ENCODE measurements around the gene BORCS8.
A peak's percentile ranks its signal among the peaks of the same experiment; 100 is the strongest.
"Not testable (repeated sequence)": the region's sequence is repeated elsewhere in the genome, so short reads cannot be mapped to it uniquely, and the experiment has no call there.

BORCS8 gene

GRCh38 chr19:19192078-19192882 is at the start of gene BORCS8, which contains the start of gene RFXANK:
BORCS8 (minus strand) TSS chr19:19192152; CDS start chr19:19192117, 35 bp downstream.
RFXANK (plus strand) TSS chr19:19192258; CDS start chr19:19193947, 1,689 bp downstream.
- peak; percentile 96 to 97 for DNase-seq

GRCh38 chr19:19240476-19240875 is 48.5 kb upstream of the BORCS8 start:
- no peak for DNase-seq

- DNase-seq, result no peak
Observed at GRCh38 chr19:19239675-19240074, 47.7 kb upstream of the BORCS8 start.

- DNase-seq, result no peak
Observed at GRCh38 chr19:19238126-19238894, 46.4 kb upstream of the BORCS8 start.

GRCh38 chr19:19236173-19236572 is 44.2 kb upstream of the BORCS8 start:
- no peak for DNase-seq

GRCh38 chr19:19234220-19234816 is 42.4 kb upstream of the BORCS8 start:
- DNase-seq, result no peak

GRCh38 chr19:19232261-19232721 is 40.3 kb upstream of the BORCS8 start:
- no peak for DNase-seq

GRCh38 chr19:19230999-19231398 is 39.0 kb upstream of the BORCS8 start:
- DNase-seq, result no peak

- DNase-seq, result no peak
Observed at GRCh38 chr19:19229701-19230100, 37.7 kb upstream of the BORCS8 start.

GRCh38 chr19:19227217-19227616 is 35.3 kb upstream of the BORCS8 start:
- DNase-seq, result no peak

GRCh38 chr19:19226663-19227062 is 34.7 kb upstream of the BORCS8 start:
- DNase-seq, result no peak

GRCh38 chr19:19226204-19226603 is 34.3 kb upstream of the BORCS8 start:
- no peak for DNase-seq

- peak; percentile 64 to 70 for DNase-seq
Observed at GRCh38 chr19:19224852-19225494, 33.0 kb upstream of the BORCS8 start.

- DNase-seq, result no peak
Observed at GRCh38 chr19:19224150-19224851, 32.3 kb upstream of the BORCS8 start.

GRCh38 chr19:19223636-19224035 is 31.7 kb upstream of the BORCS8 start:
- no peak for DNase-seq

- DNase-seq, result no peak
Observed at GRCh38 chr19:19223060-19223459, 31.1 kb upstream of the BORCS8 start.

GRCh38 chr19:19221000-19221399 is 29.0 kb upstream of the BORCS8 start:
- not testable (repeated sequence) for DNase-seq

- DNase-seq, result no peak
Observed at GRCh38 chr19:19218911-19219310, 27.0 kb upstream of the BORCS8 start.

GRCh38 chr19:19217099-19217498 is 25.1 kb upstream of the BORCS8 start:
- DNase-seq, result no peak

- DNase-seq, result no peak
Observed at GRCh38 chr19:19215792-19216191, 23.8 kb upstream of the BORCS8 start.

GRCh38 chr19:19214892-19215291 is 22.9 kb upstream of the BORCS8 start:
- peak; percentile 23 to 27 for DNase-seq

GRCh38 chr19:19214159-19214490 is 22.2 kb upstream of the BORCS8 start:
- DNase-seq, result no peak

All from stimulated activated CD4-positive, alpha-beta T cell treated with anti-CD3 and anti-CD28 coated beads, Interleukin-2, amount 100 ng/mL, for 48 hours (primary cell).